Heart left ventricle (tissue), 13 donors: ENCODE data around the gene IGSF9.

Source experiments
- CTCF ChIP-seq, 12 donors: fragments of 200-600 bp; sonication (generic) in 4 of 12; IDR thresholded peaks; one replicate each; pipeline versions ENCODE4 v1.5.0 to v1.8.0; 2018 to 2022; ENCODE audit warnings: antibody characterized with exemption in 12 of 12, mild to moderate bottlenecking in 5 of 12
- POLR2A ChIP-seq, 2 donors: fragments of 450-650 bp; IDR thresholded peaks; one replicate each; pipeline ENCODE4 v1.6.1; 2017; ENCODE audit warnings: antibody characterized with exemption in 2 of 2, mild to moderate bottlenecking in 2 of 2, moderate library complexity in 2 of 2
- donor health status: ischemic (EF 13 %, LVEDD 7.1; RV severe dilation, severe dysfunction).
- donor health status: DM: no; HTN: yes; CAD: no.
- donor health status: DM: no; HTN: no; CAD: no.
- donor health status: ischemic (EF 25% LVEDD 6.9; RV normal size, moderate dysfunction).
- donor health status: ischemic (EF 25% LVEDD 5.7; RV mildly dilated, moderate dysfunction).
- donor health status: ischemic (EF 35%, LVEDD 5.7; RV mildly dilated, moderate dysfunction).
- donor health status: nonischemic (EF 11% LVEDD 7.7; RV severe dilation, severe dysfunction).
- donor health status: DM: yes; HTN: yes; CAD: no.
- donor health status: PGD.
- donor health status: ischemic (EF 29% LVEDD 5.4; RV normal size, mild dysfunction).
- donor health status: nonischemic (EF 23%, LVEDD 6.1; RV moderate dilation, normal function).

DNA sequence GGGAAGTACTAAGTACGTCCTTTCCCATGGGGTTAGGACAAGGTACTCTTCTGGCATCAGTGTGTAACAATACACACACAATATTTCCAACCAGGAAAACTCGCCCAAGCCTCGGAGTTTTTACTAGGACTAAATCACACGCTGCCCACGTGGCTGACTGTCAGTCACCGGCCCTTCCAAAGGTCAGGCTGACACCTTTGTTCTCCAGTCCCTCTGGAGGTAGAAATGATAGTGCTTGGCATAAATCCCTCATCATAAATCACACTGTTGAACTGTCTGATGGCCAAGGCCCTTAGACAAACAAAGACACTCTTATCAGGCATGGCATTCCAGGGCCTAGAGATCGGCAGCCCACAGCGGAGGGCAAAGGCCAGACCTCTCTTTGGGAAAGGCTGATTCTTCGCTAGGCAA lies 25.5 kb upstream of the IGSF9 start:
- no peak for TF ChIP-seq CTCF (IDR thresholded peaks at IDR 0.05)
- no peak for TF ChIP-seq POLR2A (IDR thresholded peaks at IDR 0.05)
